Fibroblast of the aortic adventitia (primary cell): ENCODE measurements around the gene BBS1. TPM values are rescaled to one million over a fixed set of nuclear protein-coding genes. Genes with fewer than 3 reads are reported as not detected.
A peak's percentile ranks its signal among the peaks of the same experiment; 100 is the strongest.

Experiments
- DNase-seq: peaks from one replicate; pipeline ENCODE4 v3.0.0-alpha.2; 2010; ENCODE audit warnings: low read depth
- H3K4me3 ChIP-seq: 2 replicates; pipeline ENCODE4 v1.5.1; 2011; ENCODE audit warnings: low read depth, mild to moderate bottlenecking, control low read depth, low read length, moderate library complexity
- total RNA-seq: library from RNA; depleted of rRNA; stranded (reverse); fragments of >200 nt; gene quantifications from 2 replicates; pipeline ENCODE4 v1.2.3, GENCODE V29; 2012; ENCODE audit warnings: low replicate concordance
- TF ChIP-seq, protein P1 (sequence below): IDR thresholded peaks from 2 replicates; pipeline ENCODE4 v1.5.1; 2011; ENCODE audit warnings: mild to moderate bottlenecking, low read length, control low read depth, inconsistent platforms; ENCODE audit not compliant: insufficient read depth

BBS1 gene
- total RNA-seq, 1 donor, result 41.7 TPM

- peak within 1 kb of the TSS; percentile 74 for H3K4me3 ChIP-seq
- TF ChIP-seq, protein P1, sequence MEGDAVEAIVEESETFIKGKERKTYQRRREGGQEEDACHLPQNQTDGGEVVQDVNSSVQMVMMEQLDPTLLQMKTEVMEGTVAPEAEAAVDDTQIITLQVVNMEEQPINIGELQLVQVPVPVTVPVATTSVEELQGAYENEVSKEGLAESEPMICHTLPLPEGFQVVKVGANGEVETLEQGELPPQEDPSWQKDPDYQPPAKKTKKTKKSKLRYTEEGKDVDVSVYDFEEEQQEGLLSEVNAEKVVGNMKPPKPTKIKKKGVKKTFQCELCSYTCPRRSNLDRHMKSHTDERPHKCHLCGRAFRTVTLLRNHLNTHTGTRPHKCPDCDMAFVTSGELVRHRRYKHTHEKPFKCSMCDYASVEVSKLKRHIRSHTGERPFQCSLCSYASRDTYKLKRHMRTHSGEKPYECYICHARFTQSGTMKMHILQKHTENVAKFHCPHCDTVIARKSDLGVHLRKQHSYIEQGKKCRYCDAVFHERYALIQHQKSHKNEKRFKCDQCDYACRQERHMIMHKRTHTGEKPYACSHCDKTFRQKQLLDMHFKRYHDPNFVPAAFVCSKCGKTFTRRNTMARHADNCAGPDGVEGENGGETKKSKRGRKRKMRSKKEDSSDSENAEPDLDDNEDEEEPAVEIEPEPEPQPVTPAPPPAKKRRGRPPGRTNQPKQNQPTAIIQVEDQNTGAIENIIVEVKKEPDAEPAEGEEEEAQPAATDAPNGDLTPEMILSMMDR, result no peak
- peak; percentile 88 for DNase-seq
Observed at GRCh38 chr11:66466225-66467033, 44.0 kb upstream of the BBS1 start, which contains the start of gene PELI3. Gene PELI3, plus strand, starts transcription at chr11:66466905. Its CDS starts 1,224 bp downstream, at chr11:66468129.

GRCh38 chr11:66467034-66467659, 43.3 kb upstream of the BBS1 start:
- peak; percentile 15 for DNase-seq
- TF ChIP-seq, protein P1, result peak; percentile 22
- peak overlapping the region; percentile 74 for H3K4me3 ChIP-seq

DNA sequence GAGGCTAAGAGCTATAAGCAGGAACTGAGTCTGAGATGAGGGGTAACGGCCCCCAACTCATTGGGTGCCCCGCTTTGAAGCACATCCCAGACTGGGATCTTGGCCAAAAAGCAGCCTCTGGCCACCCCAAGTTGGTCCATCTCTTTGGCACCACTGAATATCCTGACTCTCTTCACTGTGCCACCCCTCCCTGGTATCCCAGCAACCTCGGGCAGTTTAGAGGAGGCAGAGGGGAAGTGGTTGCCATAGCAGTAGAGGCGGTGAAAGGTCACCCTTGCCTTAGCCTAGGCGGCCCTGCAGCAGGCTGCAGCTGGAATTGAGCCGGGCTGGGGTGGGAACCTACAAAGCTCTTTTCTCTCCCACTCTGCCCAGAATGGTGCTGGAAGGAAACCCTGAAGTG, 42.7 kb upstream of the BBS1 start:
- peak overlapping the region; percentile 74 for H3K4me3 ChIP-seq
- TF ChIP-seq, protein P1, result no peak
- DNase-seq, result no peak

DNA sequence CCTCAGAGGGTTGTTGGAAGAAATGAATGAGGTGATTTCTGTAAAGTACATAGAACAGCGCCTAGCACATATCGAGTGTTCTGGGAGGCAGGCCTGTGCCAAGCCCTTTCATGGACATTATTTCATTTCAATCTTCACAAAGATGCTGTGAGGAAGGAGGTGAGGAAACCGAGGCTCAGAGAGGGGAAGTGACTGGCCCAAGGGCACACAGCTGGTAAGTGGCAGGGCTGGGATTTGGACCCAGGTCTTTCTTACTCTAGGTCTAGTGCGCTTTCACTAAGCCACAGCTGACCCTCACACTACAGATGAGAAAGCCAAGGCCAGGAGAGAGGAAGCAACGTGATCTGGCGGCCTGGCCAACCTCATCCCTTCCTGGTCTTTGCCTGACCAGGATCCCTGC, 41.7 kb upstream of the BBS1 start:
- H3K4me3 ChIP-seq, result no peak overlapping the region
- TF ChIP-seq, protein P1, result no peak
- no peak for DNase-seq

GRCh38 chr11:66469441-66469840, 41.0 kb upstream of the BBS1 start:
- DNase-seq, result no peak
- no peak overlapping the region for H3K4me3 ChIP-seq
- TF ChIP-seq, protein P1, result no peak

- TF ChIP-seq, protein P1, result no peak
- no peak overlapping the region for H3K4me3 ChIP-seq
- DNase-seq, result no peak
Observed at GRCh38 chr11:66470015-66470414, 40.4 kb upstream of the BBS1 start.
